Central memory CD4-positive, alpha-beta T cell (primary cell): Measurements from ENCODE around the gene ACP1.
"Not testable (repeated sequence)": the region's sequence is repeated elsewhere in the genome, so short reads cannot be mapped to it uniquely, and the experiment has no call there.

ENCODE experiments used
- DNase-seq: peaks from one replicate; pipeline ENCODE4 v3.0.0; 2022

The ACP1 gene

DNA sequence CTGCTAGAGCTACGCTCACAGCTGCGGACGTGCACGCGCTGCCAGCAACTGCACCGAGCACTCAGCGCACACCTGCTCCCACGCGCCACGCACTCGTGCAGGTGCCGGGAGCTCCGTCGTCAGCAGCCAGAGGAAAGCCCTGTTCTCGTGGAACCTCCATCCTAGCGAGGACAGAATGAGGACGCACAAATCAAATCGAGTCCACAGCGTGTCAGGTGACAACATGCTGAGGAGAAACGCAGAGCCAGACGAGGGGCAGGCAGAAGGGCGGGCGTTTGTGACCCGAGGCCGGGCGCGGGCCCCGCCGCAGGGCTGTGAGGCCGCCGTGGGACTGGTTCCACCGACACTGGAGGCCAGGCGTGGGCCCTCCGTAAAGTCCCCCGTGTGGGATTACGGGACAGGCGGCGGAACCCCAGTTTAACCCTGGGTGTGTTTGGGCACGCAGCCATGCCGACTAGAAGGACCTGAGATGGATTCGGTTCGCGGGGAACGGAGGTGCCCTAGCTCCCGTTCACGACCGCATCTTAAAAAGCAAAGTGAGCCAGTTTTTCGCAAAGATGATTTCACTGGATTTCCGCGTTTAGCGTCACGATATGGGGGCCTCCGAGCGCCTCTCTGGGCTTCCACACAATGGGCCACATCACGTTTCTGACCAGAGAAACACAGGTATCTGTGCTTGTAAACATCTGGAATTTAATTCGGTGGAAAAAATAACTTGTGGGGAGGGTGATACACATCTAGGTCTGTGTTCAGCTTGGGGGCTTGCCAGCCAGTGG, 50.0 kb downstream of the ACP1 start:
- DNase-seq, result no peak

DNA sequence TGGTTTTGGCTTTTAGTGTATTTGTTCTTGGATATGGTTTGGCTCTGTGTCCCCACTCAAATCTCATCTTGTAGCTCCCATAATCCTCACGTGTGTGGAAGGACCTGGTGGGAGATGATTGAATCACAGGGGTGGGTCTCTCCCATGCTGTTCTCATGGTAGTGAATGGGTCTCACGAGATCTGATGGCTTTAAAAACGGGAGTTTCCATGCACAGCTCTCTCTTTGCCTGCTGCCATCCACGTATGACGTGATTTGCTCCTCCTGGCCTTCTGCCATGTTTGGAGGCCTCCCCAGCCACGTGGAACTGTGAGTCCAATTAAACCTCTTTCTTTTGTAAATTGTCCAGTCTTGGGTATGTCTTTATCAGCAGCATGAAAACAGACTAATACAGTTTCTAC, 51.2 kb downstream of the ACP1 start:
- DNase-seq, result not testable (repeated sequence)

DNA sequence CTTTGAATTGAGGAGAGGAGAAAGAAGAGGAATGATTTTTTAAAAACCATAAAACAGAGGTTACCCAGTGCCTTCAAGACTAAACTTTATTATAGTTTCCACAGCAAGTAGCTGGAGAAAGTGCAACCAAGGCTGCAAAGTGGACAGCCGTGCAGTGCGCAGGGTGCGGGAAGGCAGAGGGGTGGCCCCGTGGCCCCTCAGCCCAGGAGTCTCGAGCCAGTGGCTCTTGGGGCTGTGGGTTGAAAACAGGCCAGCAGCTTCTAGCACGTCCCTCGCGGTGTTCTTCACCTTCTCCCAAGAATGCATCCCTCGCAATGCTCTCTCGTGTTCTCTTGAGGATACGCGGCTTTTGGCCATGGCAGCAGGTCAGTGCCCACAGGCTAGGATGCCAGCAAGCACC, 51.6 kb downstream of the ACP1 start:
- DNase-seq, result no peak

DNA sequence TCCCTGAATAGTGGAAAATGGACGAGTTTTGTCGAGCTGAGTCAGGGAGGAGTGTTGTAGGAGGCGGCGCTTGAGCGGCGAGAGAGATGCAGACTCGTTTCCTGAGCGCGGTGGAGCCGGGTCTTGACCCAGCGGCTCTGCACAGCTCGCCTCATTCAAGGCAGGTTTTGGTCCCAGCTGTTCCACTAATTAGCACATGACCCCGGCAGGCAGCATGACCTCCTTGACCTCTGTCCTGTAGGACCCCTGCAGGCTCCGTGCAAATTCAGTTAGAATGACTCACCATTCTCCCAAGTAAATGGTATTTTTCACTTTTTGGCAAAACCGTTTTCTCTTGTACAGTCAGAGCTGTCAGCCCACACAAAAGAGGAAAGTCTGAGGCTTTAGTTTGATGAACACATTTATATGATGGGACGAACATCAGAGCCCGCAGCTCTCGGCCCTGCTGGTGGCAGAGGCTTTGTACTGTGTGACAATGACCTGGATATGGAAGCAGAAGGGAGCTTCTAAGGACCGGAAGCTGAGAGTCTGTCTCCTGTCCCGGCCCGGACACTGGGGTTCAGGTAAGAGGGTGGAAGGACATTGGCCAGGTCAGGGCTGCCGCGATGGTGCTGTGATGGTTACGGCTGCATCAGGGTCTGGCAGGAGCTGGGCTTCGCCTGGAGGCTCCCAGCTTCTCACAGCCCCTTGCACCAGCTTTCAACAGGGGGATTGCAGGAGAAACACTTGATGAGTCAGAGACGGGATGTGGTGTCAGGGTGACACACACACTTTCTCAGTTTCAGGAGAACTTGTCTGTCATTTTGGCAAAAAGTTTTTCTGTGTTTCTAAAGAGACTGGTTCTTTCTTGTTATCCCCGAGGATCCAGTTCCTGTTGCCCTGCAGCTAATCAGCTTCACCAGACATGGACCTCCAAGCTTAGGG, 53.0 kb downstream of the ACP1 start:
- DNase-seq, result peak; percentile 9

DNA sequence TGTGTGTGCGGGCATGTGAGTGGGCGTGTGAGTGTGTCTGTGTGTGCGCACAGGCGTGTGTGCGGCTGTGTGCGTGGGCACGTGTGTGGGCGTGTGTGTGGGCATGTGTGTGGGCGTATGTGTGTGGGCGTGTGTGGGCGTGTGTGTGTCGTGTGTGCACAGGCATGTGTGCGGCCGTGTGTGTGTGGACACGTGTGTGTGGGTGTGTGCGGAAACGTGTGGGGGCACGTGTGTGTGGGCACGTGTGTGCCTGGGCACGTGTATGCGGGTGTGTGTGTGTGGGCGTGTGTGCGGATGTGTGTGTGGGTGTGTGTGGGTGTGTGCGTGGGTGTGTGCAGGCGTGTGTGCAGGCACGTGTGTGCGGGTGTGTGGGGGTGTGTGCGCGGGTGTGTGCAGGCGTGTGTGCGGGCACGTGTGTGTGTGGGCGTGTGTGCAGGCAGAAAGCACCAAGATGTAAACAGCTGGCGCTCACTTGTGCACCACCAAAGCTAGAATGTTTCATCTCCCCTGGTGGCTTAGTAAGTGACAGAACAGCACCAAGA, 54.4 kb downstream of the ACP1 start:
- DNase-seq, result no peak

DNA sequence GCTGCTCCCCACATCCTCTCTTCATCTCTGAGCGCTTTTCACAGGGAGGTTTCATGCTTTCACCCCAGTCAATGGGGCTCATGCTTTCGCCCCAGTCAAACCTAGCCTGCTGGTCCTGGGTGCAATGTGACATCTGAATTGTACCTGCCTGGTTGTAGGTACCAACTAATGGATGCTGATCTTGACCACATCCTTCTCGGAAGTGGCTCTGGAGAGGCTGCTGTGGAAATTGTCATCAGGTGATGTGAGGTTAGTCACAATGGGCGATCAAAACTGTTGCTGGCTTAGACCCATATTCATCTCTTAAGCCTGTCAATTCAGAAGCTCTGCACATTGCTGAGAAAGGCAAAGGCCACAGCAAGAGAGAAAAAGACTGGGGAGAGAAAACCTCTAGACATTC, 55.8 kb downstream of the ACP1 start:
- no peak for DNase-seq

DNA sequence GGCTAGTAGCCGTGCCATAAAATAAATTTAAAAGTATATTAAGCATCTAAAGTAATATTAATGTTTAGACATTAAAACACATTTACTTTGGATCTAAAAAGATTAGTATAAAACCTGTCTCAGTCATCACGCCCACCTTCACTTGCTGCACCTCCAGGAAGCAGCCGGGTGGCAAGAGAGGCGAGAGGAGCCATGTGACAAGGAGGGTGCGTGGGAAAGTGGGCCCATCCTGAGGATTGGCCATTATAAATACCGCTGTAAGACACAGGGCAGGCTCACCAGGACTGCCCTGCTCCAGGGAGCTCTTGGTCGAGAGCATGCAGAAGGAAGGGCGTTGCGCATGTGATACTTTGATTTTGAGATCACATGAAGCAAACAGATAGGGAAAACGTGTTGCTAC, 57.6 kb downstream of the ACP1 start:
- no peak for DNase-seq

DNA sequence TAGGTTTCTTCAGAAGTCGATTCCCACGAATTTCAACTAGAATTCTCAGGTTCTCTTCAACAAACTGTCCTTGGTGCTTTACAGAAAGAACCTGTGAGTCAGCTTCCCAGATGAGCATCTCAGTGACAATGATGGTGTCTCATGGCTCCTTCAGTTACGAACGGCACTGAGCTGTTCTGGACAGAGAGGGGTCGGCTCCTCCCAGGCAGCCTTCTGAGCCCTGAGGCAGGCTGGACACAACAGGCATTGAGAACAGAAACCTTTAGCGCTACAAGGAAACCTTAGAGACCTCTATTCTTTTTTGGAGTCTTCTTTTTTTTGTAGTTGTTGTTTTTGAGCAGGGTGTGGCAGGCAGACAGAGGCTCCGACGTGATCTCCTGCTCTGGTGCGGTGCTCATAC, 58.3 kb downstream of the ACP1 start:
- DNase-seq, result no peak
